ENCODE measurements around the gene IL9R.
"Not testable (repeated sequence)": the region's sequence is repeated elsewhere in the genome, so short reads cannot be mapped to it uniquely, and the experiment has no call there.

The IL9R gene

DNA sequence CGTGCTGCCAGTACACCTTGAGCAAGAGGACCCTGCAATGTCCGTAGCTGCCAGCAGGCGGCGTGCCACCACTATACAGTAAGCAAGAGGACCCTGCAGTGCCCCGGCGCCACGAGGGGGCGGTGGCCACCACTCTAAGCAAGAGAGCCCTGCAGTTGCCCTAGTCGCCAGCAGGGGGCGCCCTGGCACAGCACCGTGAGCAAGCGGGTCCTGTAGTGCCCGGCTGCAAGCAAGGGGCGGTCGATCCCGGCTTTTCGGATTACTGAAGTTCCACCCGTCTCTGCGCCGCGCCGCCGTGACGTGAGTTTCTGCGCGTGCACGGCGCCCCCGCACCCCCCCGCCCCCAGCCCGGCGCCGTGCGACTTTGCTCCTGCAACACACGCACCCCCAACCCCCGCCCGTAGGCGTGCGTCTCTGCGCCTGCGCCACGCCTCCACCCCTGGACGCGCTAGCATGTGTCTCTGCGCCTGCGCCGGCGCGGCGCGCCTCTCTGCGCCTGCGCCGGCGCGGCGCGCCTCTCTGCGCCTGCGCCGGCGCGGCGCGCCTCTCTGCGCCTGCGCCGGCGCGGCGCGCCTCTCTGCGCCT, 31.2 kb downstream of the IL9R start:
- H3K4me1 Mint-ChIP-seq (ENCODE audit: low read depth in 2 of 2); H3K4me3 Mint-ChIP-seq; H3K9me3 Mint-ChIP-seq; H3K36me3 Mint-ChIP-seq (ENCODE audit: insufficient read depth); DNase-seq; H3K27ac Mint-ChIP-seq; H3K27me3 Mint-ChIP-seq: not testable (repeated sequence)
- peak; percentile 31 for ATAC-seq (replicated peaks)

- H3K4me3 Mint-ChIP-seq; ATAC-seq (replicated peaks); H3K9me3 Mint-ChIP-seq; H3K27ac Mint-ChIP-seq; H3K27me3 Mint-ChIP-seq; H3K36me3 Mint-ChIP-seq (ENCODE audit: insufficient read depth); H3K4me1 Mint-ChIP-seq (ENCODE audit: low read depth in 2 of 2); DNase-seq: not testable (repeated sequence)
These were observed 31.8 kb downstream of the IL9R start for GRCh38 chrX:156029296-156029695.

DNA sequence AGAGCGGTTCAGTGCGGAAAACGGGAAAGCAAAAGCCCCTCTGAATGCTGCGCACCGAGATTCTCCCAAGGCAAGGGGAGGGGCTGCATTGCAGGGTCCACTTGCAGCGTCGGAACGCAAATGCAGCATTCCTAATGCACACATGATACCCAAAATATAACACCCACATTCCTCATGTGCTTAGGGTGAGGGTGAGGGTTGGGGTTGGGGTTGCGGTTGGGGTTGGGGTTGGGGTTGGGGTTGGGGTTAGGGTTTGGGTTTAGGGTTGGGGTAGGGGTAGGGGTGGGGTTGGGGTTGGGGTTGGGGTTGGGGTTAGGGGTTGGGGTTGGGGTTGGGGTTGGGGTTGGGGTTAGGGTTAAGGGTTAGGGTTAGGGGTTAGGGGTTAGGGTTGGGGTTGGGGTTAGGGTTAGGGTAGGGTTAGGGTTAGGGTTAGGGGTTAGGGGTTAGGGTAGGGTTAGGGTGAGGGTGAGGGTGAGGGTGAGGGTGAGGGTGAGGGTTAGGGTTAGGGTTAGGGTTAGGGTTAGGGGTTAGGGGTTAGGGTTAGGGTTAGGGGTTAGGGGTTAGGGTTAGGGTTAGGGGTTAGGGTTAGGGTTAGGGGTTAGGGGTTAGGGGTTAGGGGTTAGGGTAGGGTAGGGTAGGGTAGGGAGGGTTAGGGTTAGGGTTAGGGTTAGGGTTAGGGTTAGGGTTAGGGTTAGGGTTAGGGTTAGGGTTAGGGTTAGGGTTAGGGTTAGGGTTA, 32.4 kb downstream of the IL9R start:
- not testable (repeated sequence) for H3K4me3 Mint-ChIP-seq; H3K27me3 Mint-ChIP-seq; H3K4me1 Mint-ChIP-seq (ENCODE audit: low read depth in 2 of 2); DNase-seq; H3K27ac Mint-ChIP-seq; H3K36me3 Mint-ChIP-seq (ENCODE audit: insufficient read depth); H3K9me3 Mint-ChIP-seq; ATAC-seq (replicated peaks)

GRCh38 chrX:156030474-156030873, 33.0 kb downstream of the IL9R start:
- H3K4me3 Mint-ChIP-seq; H3K4me1 Mint-ChIP-seq (ENCODE audit: low read depth in 2 of 2); H3K9me3 Mint-ChIP-seq; H3K27me3 Mint-ChIP-seq; ATAC-seq (replicated peaks); H3K27ac Mint-ChIP-seq; H3K36me3 Mint-ChIP-seq (ENCODE audit: insufficient read depth): not testable (repeated sequence)
- peak; percentile 36 to 57 (median 44) for DNase-seq

All from effector memory CD8-positive, alpha-beta T cell (primary cell).